MM.1S (cell line): ENCODE data around the gene PAPSS1.

Experiments used
- CTCF ChIP-seq: fragments of 300-600 bp; sonication (generic); IDR thresholded peaks from 2 replicates; pipeline ENCODE4 v1.5.1; 2016; ENCODE audit warnings: antibody characterized with exemption, low read length, mixed read lengths
- EZH2 ChIP-seq: fragments of 300-600 bp; sonication (generic); optimal IDR thresholded peaks from 2 replicates; pipeline ENCODE3; 2017; ENCODE audit warnings: low read depth, mild to moderate bottlenecking, antibody characterized with exemption, low read length, mixed read lengths
- EZH2phosphoT487 ChIP-seq: fragments of 300-600 bp; sonication (generic); IDR thresholded peaks from 2 replicates; pipeline ENCODE4 v1.6.1; 2018; ENCODE audit warnings: antibody characterized with exemption, low read length

GRCh38 chr4:107685740-107686139, 34.3 kb downstream of the PAPSS1 start:
- TF ChIP-seq CTCF (no peak), EZH2 (no peak), EZH2phosphoT487 (no peak)
